ENCODE measurements around the gene GRIFIN. TPM values are rescaled to one million over a fixed set of nuclear protein-coding genes. Genes with fewer than 3 reads are reported as not detected.
A peak's percentile ranks its signal among the peaks of the same experiment; 100 is the strongest.

Gene GRIFIN
- total RNA-seq, 2 experiments from 2014 or later: not detected

DNA sequence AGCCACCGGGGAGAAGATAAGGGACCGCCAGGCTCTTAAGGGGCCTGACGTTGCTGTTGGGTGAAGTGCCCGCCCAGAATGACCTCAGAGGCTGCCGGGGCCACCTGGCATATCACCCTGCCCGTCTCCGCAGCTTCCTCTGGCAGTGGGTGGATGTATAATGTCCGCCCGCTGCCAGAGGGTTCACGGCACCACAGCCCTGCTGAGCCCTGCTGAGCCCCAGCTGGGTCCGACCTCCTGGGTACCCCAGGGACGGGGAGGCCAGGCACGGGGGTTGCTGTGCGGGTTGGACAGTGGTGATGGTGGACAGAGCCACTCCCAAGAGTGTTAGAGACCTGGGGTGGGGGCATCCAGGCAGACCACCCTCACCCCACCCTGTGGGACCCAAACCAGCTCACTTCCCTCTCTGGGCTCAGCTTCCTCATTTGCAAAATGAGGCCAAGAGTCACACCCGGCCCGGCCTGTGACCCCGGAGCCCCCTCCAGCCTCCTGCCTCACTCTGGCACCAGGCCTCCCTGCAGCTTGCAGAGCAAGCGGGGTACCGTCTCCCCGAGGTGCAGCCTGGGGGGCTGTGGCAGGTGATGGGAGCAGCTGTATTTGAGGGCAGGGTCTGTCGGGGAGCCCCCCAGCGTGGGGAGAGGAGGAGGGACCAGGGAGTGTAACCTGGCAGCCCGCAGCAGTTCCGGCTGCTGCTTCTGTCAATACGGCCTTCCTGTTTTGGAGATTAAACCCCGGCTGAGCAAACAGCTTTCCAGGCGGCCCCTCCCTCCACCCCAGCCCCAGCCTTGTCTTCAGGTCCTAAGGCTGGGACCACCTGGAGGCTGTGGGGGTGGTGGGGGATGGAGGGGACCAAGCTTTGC, 34.9 kb upstream of the GRIFIN start:
- peak overlapping the region; percentile 90 for H3K27ac Mint-ChIP-seq
- intact Hi-C loops (cut with micrococcal nuclease): loop anchor here (5.0 kb wide), 2 partner anchors 206 to 1054 kb away; partner anchors contain the start of gene MICALL2
- H3K36me3 Mint-ChIP-seq (ENCODE audit: low read depth): no peaks in the 10 kb centered on the region
- no peaks in the 10 kb centered on the region for H3K27me3 Mint-ChIP-seq (ENCODE audit: low read depth)
- H3K9me3 Mint-ChIP-seq: no peaks in the 10 kb centered on the region
- peak overlapping the region; percentile 71 for H3K4me3 Mint-ChIP-seq
- peak; percentile 79 for DNase-seq
- H3K4me1 Mint-ChIP-seq (ENCODE audit: low read depth): peaks cover 55% of the 10 kb centered on the region
- CTCF ChIA-PET: interaction anchor here (1.1 kb wide), 1 partner anchor 9 kb away, joined by 3 read pairs; no protein-coding TSS in a partner anchor

DNA sequence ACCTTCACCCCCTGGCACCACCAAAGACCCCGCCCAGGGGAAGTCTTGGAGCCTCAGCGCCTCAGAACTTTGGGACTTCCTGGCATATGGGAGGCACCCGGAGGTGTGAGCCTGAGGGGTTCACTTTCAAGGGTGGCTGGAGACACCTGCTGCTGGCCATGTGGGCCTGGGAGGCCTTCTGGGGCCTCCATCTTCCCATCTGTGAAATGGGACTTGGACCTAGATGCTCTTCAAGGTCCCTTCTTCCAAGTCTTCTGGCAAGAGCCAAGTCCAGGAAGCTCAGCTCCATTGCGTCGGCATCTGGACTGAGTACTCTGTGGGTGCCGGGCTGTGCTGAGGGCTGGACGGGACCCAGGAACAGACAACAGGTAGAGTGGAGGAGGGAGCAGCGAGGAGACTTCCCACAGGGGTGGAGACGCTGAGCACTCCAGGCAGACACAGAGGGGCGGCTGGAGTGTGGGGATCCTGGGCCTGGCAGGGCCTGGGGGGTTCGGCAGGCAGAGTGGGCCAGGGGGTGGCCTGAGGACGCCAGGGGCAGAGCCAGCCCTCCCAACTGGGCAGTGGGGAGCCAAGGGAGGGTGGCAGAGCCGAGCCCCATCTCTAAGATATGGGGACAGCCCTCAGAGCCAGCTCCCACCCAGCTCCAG, 34.1 kb upstream of the GRIFIN start:
- Mint-ChIP-seq H3K9me3 (no peaks in the 10 kb centered on the region), H3K27ac (peak overlapping the region; percentile 90), H3K4me3 (peak overlapping the region; percentile 36), H3K27me3 (ENCODE audit: low read depth) (no peaks in the 10 kb centered on the region), H3K4me1 (ENCODE audit: low read depth) (peaks cover 55% of the 10 kb centered on the region), H3K36me3 (ENCODE audit: low read depth) (no peaks in the 10 kb centered on the region)
- CTCF ChIA-PET: interaction anchor here (1.0 kb wide), 1 partner anchor 41 kb away, joined by 4 read pairs; no protein-coding TSS in a partner anchor
- intact Hi-C loops (cut with micrococcal nuclease): loop anchor here (5.0 kb wide), 2 partner anchors 207 to 1053 kb away; partner anchors contain the start of gene MICALL2
- DNase-seq: no peak

DNA sequence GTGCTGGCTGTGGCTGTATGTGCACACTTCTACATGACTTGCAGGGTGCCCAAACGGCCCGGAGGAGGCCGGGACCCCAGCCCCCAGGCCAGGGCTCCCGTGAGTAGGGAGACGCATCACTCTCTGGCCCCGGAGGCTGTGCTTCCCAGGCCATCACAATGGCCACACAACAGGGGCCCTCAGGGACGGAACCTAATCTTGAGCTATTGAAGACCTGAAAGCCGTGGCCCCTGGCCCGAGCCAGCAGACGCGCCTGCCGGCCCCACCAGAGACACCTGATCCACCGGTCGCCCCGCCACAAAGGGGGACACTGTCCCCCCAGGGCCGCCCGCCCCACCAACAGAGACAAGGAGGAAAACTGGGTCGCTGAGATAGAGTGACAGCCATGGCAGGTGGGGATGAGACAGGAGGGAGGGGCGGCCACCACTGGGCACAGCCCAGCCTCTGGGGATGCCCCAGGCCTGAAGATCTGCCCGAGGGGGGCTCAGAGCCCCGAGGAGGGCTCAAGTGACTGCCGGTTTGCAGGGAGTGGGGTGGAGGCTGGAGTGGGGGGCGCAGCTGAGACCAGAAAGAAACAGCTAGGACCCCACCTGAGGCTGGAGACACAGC, 33.2 kb upstream of the GRIFIN start:
- Mint-ChIP-seq H3K27me3 (ENCODE audit: low read depth) (no peaks in the 10 kb centered on the region), H3K4me1 (ENCODE audit: low read depth) (peaks cover 55% of the 10 kb centered on the region), H3K27ac (no peak overlapping the region), H3K9me3 (no peaks in the 10 kb centered on the region), H3K4me3 (peak overlapping the region; percentile 59), H3K36me3 (ENCODE audit: low read depth) (no peaks in the 10 kb centered on the region)
- CTCF ChIA-PET: interaction anchor here (1.0 to 1.7 kb wide), 2 partner anchors 21 to 40 kb away, joined by 4 to 5 read pairs; no protein-coding TSS in a partner anchor
- intact Hi-C loops (cut with micrococcal nuclease): no loop called here
- no peak for DNase-seq

DNA sequence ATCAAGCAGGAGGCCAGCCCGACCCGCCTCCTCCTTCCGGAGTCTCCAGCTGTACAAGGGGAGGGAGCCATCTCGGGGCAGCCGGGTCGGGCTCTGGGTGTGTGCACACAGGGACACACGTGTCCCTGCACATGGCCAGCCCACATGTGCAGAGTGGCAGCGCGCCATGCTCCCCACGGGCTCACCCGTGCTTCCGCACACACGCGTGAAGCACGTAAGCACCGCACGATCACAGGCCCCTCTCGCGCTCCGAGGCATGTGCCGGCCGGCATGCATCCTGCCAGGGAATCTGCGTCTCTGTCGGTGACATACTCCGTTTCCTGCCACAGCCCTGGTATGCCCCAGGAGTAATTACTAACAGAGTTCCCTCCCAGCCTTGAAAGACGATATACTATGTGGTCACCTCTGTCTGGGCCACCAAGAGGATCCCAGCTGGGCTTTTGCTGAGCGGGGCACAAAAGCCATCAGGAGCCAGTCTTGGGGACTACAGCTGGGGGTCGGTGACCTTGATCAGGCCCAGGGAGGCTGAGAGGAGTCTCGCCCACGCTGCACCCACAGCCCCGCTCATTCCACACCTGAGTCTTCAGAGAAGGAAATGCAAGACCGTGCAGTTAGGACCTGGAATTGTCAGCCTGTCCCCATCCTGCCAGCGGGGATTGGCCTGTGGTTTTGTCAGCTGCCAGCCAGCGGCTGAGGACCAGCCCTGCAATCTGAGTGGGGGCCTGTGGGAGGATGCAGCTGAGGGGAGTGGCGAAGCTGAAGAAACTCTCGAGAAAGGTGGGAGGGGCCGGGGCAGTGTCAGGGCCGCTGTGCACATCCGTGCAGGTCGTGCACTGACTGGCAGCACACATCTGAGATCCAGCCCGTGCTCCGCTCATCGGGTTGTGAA, 32.4 kb upstream of the GRIFIN start:
- CTCF ChIA-PET: interaction anchor here (1.7 kb wide), 1 partner anchor 22 kb away, joined by 5 read pairs; no protein-coding TSS in a partner anchor
- H3K27ac Mint-ChIP-seq: peak overlapping the region; percentile 37
- peaks cover 55% of the 10 kb centered on the region for H3K4me1 Mint-ChIP-seq (ENCODE audit: low read depth)
- H3K9me3 Mint-ChIP-seq: no peaks in the 10 kb centered on the region
- peak overlapping the region; percentile 59 for H3K4me3 Mint-ChIP-seq
- peak; percentile 83 for DNase-seq
- intact Hi-C loops (cut with micrococcal nuclease): loop anchor here (1.0 kb wide), 3 partner anchors 12 to 47 kb away; partner anchors contain the start of gene BRAT1
- H3K27me3 Mint-ChIP-seq (ENCODE audit: low read depth): no peaks in the 10 kb centered on the region
- no peaks in the 10 kb centered on the region for H3K36me3 Mint-ChIP-seq (ENCODE audit: low read depth)

DNA sequence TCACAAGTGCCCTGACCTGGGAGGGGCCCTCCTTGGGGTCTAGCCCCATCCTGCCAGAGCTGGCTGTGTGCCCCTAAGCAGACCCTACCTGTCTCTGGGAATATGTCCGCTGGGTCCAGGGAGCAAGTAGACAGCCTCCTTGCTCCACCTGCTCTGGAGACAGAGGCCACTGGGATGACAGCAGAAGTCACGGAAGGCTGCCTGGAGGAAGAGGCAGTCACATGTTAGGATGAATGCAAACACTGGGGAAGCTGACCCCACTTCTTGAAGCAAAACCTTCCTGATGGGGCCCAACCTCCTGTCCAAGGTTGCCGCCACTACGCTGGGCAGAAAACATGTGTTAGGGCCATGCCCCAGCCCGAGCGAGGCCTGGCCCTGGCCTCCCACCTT, 31.7 kb upstream of the GRIFIN start:
- no peaks in the 10 kb centered on the region for H3K9me3 Mint-ChIP-seq
- intact Hi-C loops (cut with micrococcal nuclease): loop anchor here (1.0 kb wide), 3 partner anchors 12 to 47 kb away; partner anchors contain the start of gene BRAT1
- no peak for DNase-seq
- no peak overlapping the region for H3K27ac Mint-ChIP-seq
- no peak overlapping the region for H3K4me3 Mint-ChIP-seq
- H3K4me1 Mint-ChIP-seq (ENCODE audit: low read depth): peaks cover 52% of the 10 kb centered on the region
- no peaks in the 10 kb centered on the region for H3K36me3 Mint-ChIP-seq (ENCODE audit: low read depth)
- CTCF ChIA-PET: interaction anchor here (0.6 to 1.7 kb wide), 2 partner anchors 23 to 101 kb away, joined by 3 to 5 read pairs; no protein-coding TSS in a partner anchor
- no peaks in the 10 kb centered on the region for H3K27me3 Mint-ChIP-seq (ENCODE audit: low read depth)

DNA sequence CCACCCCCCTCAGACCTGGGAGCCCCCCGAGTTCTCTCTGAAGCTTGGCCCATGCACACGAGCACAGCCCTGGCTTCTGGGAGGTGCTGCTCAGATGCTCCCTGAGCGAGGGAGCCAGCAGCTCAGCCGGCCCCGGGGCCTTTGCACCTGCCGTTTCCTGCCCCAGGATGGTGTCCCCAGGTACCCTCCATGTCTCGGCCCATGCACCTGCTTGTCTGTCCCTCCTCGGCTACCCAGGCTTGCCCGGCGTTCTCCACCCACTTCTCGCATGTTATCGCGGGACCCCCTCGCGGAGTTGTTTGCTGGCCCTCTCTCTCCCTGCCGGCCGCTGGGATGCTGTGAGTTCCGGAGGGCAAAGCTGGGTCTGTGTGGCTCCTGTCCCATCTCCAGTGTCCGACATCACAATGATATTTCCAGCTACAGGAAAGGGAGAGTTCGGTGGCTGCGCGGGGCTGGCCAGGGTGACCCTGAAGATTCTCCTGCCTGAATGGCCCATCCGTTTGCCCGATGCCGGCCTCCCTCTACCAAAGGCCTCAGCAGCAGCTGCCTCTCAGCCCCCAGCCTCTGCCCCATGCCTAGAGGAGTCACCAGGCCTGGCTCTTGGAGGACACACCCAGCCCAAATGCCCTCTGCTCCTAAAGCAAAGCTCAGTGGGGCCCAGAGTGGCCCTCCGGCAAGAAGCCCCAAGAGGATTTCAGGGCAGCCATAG, 31.2 kb upstream of the GRIFIN start:
- intact Hi-C loops (cut with micrococcal nuclease): no loop called here
- no peaks in the 10 kb centered on the region for H3K9me3 Mint-ChIP-seq
- no peak overlapping the region for H3K4me3 Mint-ChIP-seq
- peaks cover 46% of the 10 kb centered on the region for H3K4me1 Mint-ChIP-seq (ENCODE audit: low read depth)
- DNase-seq: no peak
- no peaks in the 10 kb centered on the region for H3K36me3 Mint-ChIP-seq (ENCODE audit: low read depth)
- no peaks in the 10 kb centered on the region for H3K27me3 Mint-ChIP-seq (ENCODE audit: low read depth)
- CTCF ChIA-PET: interaction anchor here (0.6 kb wide), 2 partner anchors 102 to 174 kb away, joined by 3 read pairs; no protein-coding TSS in a partner anchor
- no peak overlapping the region for H3K27ac Mint-ChIP-seq

DNA sequence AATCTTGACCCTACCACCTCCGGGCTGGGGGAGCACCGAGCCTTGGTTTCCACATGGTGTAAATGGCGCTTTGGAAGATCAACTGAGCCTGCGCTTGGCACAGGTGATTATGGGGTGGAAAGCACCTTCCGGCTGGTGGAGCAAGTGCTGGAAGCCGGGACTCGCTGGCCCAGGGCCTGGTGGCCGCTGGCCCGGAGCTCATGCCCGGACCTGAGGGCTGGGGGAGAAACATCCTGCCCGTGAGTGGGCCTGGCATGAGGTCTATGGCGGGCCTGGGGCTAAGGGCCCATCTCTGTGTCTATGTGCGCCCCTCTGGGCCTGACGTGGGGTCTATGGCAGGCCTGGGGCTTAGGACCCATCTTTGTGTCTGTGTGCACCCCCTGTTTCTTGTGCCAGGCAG, 29.2 kb upstream of the GRIFIN start:
- no peak overlapping the region for H3K4me3 Mint-ChIP-seq
- no peak overlapping the region for H3K27ac Mint-ChIP-seq
- no peaks in the 10 kb centered on the region for H3K36me3 Mint-ChIP-seq (ENCODE audit: low read depth)
- no peaks in the 10 kb centered on the region for H3K9me3 Mint-ChIP-seq
- H3K27me3 Mint-ChIP-seq (ENCODE audit: low read depth): no peaks in the 10 kb centered on the region
- H3K4me1 Mint-ChIP-seq (ENCODE audit: low read depth): peaks cover 27% of the 10 kb centered on the region
- intact Hi-C loops (cut with micrococcal nuclease): no loop called here
- CTCF ChIA-PET: no interaction called here
- DNase-seq: no peak

DNA sequence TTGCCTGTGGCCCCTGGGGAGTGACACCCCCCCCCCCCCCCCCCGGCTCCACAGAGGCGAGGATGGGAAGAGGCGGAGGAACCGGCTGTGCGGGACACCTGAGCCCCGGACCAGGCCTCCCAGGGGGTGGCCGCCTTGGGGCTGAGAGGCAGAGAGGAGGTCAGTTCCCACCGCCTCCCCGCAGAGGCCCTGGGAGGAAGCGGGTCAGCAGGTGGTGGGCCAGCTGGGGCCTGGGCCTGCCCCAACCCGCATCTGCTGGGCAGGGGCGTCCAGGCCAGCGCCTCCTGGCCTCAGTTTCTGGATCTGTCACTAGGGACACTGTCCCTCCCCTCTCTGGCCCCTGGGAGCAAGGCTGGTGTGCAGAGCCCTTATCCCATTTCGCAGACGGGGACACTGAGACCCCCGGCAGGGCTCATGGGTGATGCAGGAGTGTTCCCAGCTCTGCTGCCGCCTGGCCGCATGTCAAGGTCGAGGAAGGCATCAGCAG, 28.7 kb upstream of the GRIFIN start:
- no peaks in the 10 kb centered on the region for H3K36me3 Mint-ChIP-seq (ENCODE audit: low read depth)
- H3K27ac Mint-ChIP-seq: no peak overlapping the region
- no peaks in the 10 kb centered on the region for H3K27me3 Mint-ChIP-seq (ENCODE audit: low read depth)
- DNase-seq: no peak
- intact Hi-C loops (cut with micrococcal nuclease): no loop called here
- no peaks in the 10 kb centered on the region for H3K9me3 Mint-ChIP-seq
- no peak overlapping the region for H3K4me3 Mint-ChIP-seq
- peaks cover 23% of the 10 kb centered on the region for H3K4me1 Mint-ChIP-seq (ENCODE audit: low read depth)
- CTCF ChIA-PET: no interaction called here

DNA sequence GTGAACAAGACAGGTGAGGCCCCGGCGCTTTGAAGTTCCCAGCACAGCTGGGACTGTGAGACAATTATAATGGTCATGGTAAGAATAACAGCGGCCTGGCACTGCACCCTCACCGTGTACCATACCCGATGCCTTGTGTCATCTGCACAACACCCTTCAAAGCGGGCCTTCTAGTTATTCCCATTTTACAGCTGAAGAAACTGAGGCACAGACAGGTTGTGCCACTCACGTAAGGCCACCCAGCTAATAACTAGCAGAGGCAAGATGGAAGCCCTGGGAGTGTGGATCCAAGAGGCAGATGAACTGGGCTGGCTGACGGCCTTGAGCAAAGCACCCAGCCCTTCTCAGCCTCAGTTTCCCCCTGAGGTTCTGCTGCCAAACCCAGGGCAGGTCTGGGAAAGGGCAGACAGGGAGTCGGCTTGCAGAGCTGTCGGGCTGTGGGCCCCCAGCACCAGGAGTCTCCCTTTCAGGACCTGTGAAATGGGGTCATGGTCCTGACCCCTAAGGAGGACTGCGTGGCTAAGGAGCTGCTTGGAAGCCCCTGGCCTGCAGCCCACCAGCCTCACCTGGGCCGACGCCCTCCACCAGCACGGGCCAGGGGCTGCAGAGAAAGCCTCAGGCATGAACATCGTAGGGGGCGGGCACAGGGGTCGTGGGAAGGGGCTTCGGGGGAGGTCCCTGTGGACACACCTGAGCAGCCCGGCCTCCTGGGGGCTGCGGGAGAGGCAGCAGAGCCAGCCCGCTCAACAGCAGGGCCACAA, 28.1 kb upstream of the GRIFIN start:
- H3K9me3 Mint-ChIP-seq: no peaks in the 10 kb centered on the region

DNA sequence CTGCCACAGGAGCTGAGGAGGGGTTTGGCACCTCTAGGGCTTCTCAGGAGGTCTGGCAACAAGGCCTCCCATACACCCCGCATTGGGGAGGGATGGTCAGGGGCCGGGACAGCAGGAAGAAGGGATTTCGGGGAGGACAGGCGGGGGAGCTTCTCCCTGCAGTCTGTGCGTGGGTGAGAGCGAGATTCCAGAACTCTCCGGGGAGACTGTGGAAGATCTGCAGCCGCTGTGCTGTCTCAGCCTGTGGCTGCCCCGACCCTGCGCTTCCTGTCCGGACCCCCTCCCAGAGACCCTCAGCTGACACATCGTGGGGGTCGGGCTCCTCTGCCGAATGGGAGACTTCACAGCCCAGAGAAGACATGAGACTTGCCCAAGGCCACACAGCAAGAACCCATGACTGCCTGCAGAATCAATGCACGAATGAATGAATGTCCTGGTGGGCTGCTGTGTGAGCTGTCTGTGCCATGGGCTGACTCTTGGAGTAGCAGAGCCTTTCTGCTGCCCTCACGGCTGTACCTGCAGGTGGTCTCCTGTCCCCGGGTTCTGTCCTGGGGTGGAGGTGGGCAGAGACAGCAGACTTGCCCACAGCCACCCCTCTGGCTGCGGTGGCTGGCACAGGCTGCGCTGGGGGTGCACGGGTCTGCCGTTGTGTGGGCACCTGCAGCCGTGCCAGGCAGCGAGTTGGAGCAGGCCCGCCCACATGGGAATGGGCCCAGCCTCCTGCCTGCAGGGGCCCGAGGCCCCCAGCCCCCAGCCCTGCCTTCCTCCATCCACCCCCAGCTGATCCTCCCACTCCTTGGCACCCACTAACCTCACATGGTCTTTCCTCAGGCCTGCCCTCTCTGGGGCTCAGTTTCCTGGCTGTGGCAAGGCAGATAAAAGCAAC, 27.1 kb upstream of the GRIFIN start:
- Mint-ChIP-seq H3K4me1 (ENCODE audit: low read depth) (peaks cover 6% of the 10 kb centered on the region), H3K9me3 (no peaks in the 10 kb centered on the region), H3K4me3 (no peak overlapping the region), H3K27me3 (ENCODE audit: low read depth) (no peaks in the 10 kb centered on the region), H3K27ac (no peak overlapping the region), H3K36me3 (ENCODE audit: low read depth) (no peaks in the 10 kb centered on the region)
- CTCF ChIA-PET: interaction anchor here (1.2 kb wide), 1 partner anchor 34 kb away, joined by 4 read pairs; no protein-coding TSS in a partner anchor
- no peak for DNase-seq
- intact Hi-C loops (cut with micrococcal nuclease): no loop called here

More for the DNA sequence above, 28.1 kb upstream of the GRIFIN start:
- Mint-ChIP-seq H3K36me3 (ENCODE audit: low read depth) (no peaks in the 10 kb centered on the region), H3K4me1 (ENCODE audit: low read depth) (peaks cover 16% of the 10 kb centered on the region), H3K27me3 (ENCODE audit: low read depth) (no peaks in the 10 kb centered on the region), H3K27ac (no peak overlapping the region), H3K4me3 (no peak overlapping the region)
- CTCF ChIA-PET: no interaction called here
- DNase-seq: no peak
- intact Hi-C loops (cut with micrococcal nuclease): no loop called here
